WERI-Rb-1 (cell line): ENCODE data around the gene RNF17.

ENCODE experiments used
- DNase-seq: peaks from one replicate; pipeline ENCODE4 v3.0.0-alpha.2; 2020
- H3K27ac ChIP-seq: fragments of 250-450 bp; sonication (Bioruptor Pico); 2 replicates; pipeline ENCODE4 v1.5.1; 2020; ENCODE audit warnings: mild to moderate bottlenecking, moderate library complexity
- H3K27me3 ChIP-seq: fragments of 250-450 bp; sonication (Bioruptor Pico); 2 replicates; pipeline ENCODE4 v1.5.1; 2021; ENCODE audit warnings: mild to moderate bottlenecking, low read depth, moderate library complexity; ENCODE audit not compliant: insufficient read depth, severe bottlenecking
- H3K36me3 ChIP-seq: fragments of 250-450 bp; sonication (Bioruptor Pico); 2 replicates; pipeline ENCODE4 v1.5.1; 2020; ENCODE audit warnings: mild to moderate bottlenecking, moderate library complexity
- H3K4me3 ChIP-seq: 2 replicates; pipeline ENCODE4 v1.5.1; 2011; ENCODE audit warnings: low read depth, mild to moderate bottlenecking, control low read depth, low read length
- H3K9me3 ChIP-seq: fragments of 250-450 bp; sonication (Bioruptor Pico); 2 replicates; pipeline ENCODE4 v1.5.1; 2021; ENCODE audit warnings: mild to moderate bottlenecking, moderate library complexity; ENCODE audit not compliant: severe bottlenecking
- TF ChIP-seq, protein P1 (sequence below): IDR thresholded peaks from 2 replicates; pipeline ENCODE4 v1.5.1; 2011; ENCODE audit warnings: low read depth, mild to moderate bottlenecking, control low read depth, inconsistent platforms, low read length

Gene RNF17

GRCh38 chr13:24746618-24747247 lies 17.2 kb upstream of the RNF17 start:
- H3K27ac ChIP-seq: no peak overlapping the region
- TF ChIP-seq, protein P1, sequence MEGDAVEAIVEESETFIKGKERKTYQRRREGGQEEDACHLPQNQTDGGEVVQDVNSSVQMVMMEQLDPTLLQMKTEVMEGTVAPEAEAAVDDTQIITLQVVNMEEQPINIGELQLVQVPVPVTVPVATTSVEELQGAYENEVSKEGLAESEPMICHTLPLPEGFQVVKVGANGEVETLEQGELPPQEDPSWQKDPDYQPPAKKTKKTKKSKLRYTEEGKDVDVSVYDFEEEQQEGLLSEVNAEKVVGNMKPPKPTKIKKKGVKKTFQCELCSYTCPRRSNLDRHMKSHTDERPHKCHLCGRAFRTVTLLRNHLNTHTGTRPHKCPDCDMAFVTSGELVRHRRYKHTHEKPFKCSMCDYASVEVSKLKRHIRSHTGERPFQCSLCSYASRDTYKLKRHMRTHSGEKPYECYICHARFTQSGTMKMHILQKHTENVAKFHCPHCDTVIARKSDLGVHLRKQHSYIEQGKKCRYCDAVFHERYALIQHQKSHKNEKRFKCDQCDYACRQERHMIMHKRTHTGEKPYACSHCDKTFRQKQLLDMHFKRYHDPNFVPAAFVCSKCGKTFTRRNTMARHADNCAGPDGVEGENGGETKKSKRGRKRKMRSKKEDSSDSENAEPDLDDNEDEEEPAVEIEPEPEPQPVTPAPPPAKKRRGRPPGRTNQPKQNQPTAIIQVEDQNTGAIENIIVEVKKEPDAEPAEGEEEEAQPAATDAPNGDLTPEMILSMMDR: peak; percentile 67
- H3K9me3 ChIP-seq: peaks cover 5% of the 10 kb centered on the region
- peak; percentile 65 for DNase-seq
- no peaks in the 10 kb centered on the region for H3K36me3 ChIP-seq
- peak overlapping the region; percentile 67 for H3K4me3 ChIP-seq
- no peaks in the 10 kb centered on the region for H3K27me3 ChIP-seq

DNA sequence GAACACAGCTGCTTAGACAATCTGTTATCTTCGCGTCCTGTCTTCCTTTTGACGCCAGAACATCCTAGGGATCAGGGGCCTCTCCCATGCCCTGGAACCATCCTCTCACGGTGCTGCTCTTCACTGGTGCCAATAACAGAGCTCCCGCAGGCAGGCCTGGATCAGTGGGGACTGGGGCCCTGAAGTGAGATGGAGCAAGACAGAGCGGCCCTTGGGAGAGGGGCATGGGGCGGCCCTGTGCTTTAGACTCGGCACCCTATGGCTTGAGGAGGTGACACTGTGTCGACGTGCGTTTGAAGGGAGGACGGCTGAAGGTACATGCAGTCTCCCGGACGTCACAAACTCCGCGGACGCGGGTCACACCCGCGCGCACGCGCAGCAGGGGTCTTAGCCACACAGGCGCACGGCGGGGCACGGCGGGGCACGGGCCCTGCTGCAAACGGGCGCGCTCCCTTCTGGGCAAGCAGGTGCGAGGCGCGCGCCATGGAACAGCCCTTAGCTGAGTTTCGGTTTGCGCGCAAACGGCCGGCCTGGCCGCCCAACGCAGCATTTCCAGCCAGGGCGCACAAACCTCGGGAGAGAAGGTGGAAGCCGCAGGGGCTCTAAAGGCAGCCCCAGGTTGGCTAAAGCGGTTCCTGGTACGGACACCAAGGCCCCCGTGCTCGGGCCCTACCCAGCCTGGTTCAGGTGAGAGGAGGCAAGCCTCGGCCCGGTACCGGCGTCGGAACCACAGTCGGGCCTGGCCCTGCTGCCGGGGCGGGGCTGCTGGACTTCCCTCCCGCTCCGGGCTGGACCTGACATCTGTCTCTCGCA lies 16.5 kb upstream of the RNF17 start:
- no peaks in the 10 kb centered on the region for H3K36me3 ChIP-seq
- DNase-seq: peak; percentile 90
- peaks cover 5% of the 10 kb centered on the region for H3K9me3 ChIP-seq
- H3K4me3 ChIP-seq: peak overlapping the region; percentile 67
- no peaks in the 10 kb centered on the region for H3K27me3 ChIP-seq
- TF ChIP-seq, protein P1: no peak
- peak overlapping the region; percentile 47 for H3K27ac ChIP-seq

DNA sequence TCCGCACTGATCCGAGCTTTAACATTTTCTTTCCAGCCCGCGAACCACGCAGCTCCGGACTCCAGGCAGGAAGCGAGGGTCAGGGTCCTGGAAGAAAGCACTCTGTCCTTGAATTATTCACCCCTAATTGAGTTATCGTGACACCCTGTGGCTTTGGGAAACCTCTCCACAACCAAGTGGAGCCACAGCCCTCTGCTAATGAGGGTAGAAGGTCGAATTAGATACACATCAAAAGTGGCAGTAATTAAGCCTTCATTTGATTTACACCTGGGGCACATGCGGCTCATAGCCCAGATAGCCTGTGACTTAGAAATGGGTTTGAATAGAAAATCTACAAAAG lies 15.9 kb upstream of the RNF17 start:
- TF ChIP-seq, protein P1: no peak
- H3K36me3 ChIP-seq: no peaks in the 10 kb centered on the region
- H3K9me3 ChIP-seq: peaks cover 5% of the 10 kb centered on the region
- H3K4me3 ChIP-seq: peak overlapping the region; percentile 67
- H3K27ac ChIP-seq: peak overlapping the region; percentile 47
- no peak for DNase-seq
- no peaks in the 10 kb centered on the region for H3K27me3 ChIP-seq

DNA sequence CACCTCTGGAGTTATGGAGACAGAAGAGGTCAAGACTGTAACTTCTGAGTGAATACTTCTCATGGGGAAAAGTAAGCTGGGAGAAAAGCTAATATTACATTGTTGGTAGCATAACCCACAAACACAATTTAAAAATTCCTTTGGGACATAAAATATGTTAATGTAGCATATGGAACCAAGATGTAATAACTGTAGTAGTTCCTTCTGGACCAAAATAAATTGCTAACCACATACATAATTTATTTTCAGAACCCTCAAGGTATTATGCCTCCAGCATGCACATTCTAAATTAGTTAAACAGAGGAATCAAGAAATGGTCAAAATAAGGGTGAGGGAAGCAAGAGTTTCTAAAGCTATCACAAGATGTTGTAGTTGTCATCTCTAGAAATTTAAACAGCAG lies 4.8 kb upstream of the RNF17 start:
- no peaks in the 10 kb centered on the region for H3K36me3 ChIP-seq
- TF ChIP-seq, protein P1: no peak
- peaks cover 5% of the 10 kb centered on the region for H3K9me3 ChIP-seq
- no peak overlapping the region for H3K4me3 ChIP-seq
- no peak for DNase-seq
- no peaks in the 10 kb centered on the region for H3K27me3 ChIP-seq
- no peak overlapping the region for H3K27ac ChIP-seq

- Histone ChIP-seq H3K27me3 (no peaks in the 10 kb centered on the region), H3K9me3 (peaks cover 8% of the 10 kb centered on the region), H3K4me3 (no peak overlapping the region), H3K36me3 (no peaks in the 10 kb centered on the region), H3K27ac (no peak overlapping the region)
- TF ChIP-seq, protein P1: no peak
- DNase-seq: no peak
Observed at GRCh38 chr13:24764276-24764630, 284 bp downstream of the RNF17 start.
